Activated CD8-positive, alpha-beta T cell treated with anti-CD3 and anti-CD28 coated beads for 36 hours (primary cell): ENCODE data around the gene TET2. TPM values are rescaled to one million over a fixed set of nuclear protein-coding genes. Genes with fewer than 3 reads are reported as not detected.

Experiments
- ATAC-seq: fragments of 200-7000 bp; cut with Tn5 transposase; one replicate; pipeline ENCODE4 v1.10.0; 2021; ENCODE audit warnings: mild to moderate bottlenecking, moderate library complexity
- CTCF ChIA-PET: fragments of 350-600 bp; sonication (Branson Sonifier 250); formaldehyde crosslinking; loops from one replicate; lab custom pipeline; 2021; ENCODE audit warnings: antibody characterized with exemption; lab: Charles Lee
- POLR2A ChIA-PET: fragments of 350-600 bp; sonication (Branson Sonifier 250); formaldehyde crosslinking; loops from one replicate; lab custom pipeline; 2021; ENCODE audit warnings: antibody characterized with exemption; lab: Charles Lee
- DNase-seq: peaks from one replicate; pipeline ENCODE4 v3.0.0-alpha.2; 2020
- H3K27ac Mint-ChIP-seq: one replicate; pipeline ENCODE4 v1.8.0; 2021; ENCODE audit warnings: mild to moderate bottlenecking, mixed read lengths
- H3K27me3 Mint-ChIP-seq: one replicate; pipeline ENCODE4 v1.8.0; 2021; ENCODE audit warnings: mixed read lengths
- H3K36me3 Mint-ChIP-seq: one replicate; pipeline ENCODE4 v1.8.0; 2021; ENCODE audit warnings: low read depth, mixed read lengths
- H3K4me1 Mint-ChIP-seq: one replicate; pipeline ENCODE4 v1.8.0; 2021; ENCODE audit warnings: low read depth, mixed read lengths
- H3K4me3 Mint-ChIP-seq: one replicate; pipeline ENCODE4 v1.8.0; 2021; ENCODE audit warnings: mild to moderate bottlenecking, moderate library complexity, mixed read lengths
- H3K9me3 Mint-ChIP-seq: one replicate; pipeline ENCODE4 v1.8.0; 2021; ENCODE audit warnings: mixed read lengths
- intact Hi-C: fragments of 100-400 bp; cut with micrococcal nuclease; formaldehyde crosslinking; loops from one replicate; pipeline ENCODE4 v1.10.0; 2022
- total RNA-seq, 2 experiments: library from RNA; stranded (reverse); gene quantifications; one replicate each; pipeline ENCODE4 v1.2.3, GENCODE V29; 2021
- TF ChIP-seq, protein P1 (sequence below): fragments of 200-600 bp; IDR thresholded peaks from one replicate; pipeline ENCODE4 v1.8.0; 2022; ENCODE audit warnings: antibody characterized with exemption, mild to moderate bottlenecking

TET2 gene
- total RNA-seq, 2 experiments from 2014 or later, result 31.3 to 36.0 TPM

DNA sequence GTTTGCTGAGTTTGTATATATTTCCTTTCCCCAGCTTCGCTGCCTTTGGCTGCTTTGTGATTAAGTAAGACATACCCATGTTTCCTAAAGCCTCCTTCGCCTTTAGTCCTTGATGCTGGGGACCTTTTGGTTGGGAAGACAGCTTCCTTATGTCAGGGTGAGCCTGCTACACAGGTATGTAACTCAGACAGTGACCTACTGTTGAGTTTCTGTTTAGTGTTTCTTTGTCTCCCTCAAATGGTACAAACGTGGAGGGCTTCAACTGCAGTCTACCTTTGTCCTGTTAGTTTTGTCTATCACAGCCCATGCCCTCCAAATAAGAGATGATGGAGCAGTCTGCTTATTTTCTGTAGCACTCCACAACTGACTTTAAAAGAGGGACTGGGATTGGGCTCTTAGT lies 59.5 kb downstream of the TET2 start:
- no peaks in the 10 kb centered on the region for H3K9me3 Mint-ChIP-seq
- CTCF ChIA-PET, result no interaction called here
- intact Hi-C loops, result no loop called here
- TF ChIP-seq, protein P1, sequence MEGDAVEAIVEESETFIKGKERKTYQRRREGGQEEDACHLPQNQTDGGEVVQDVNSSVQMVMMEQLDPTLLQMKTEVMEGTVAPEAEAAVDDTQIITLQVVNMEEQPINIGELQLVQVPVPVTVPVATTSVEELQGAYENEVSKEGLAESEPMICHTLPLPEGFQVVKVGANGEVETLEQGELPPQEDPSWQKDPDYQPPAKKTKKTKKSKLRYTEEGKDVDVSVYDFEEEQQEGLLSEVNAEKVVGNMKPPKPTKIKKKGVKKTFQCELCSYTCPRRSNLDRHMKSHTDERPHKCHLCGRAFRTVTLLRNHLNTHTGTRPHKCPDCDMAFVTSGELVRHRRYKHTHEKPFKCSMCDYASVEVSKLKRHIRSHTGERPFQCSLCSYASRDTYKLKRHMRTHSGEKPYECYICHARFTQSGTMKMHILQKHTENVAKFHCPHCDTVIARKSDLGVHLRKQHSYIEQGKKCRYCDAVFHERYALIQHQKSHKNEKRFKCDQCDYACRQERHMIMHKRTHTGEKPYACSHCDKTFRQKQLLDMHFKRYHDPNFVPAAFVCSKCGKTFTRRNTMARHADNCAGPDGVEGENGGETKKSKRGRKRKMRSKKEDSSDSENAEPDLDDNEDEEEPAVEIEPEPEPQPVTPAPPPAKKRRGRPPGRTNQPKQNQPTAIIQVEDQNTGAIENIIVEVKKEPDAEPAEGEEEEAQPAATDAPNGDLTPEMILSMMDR, result no peak
- ATAC-seq (no peak), DNase-seq (no peak)
- peaks cover 8% of the 10 kb centered on the region for H3K4me1 Mint-ChIP-seq
- H3K27me3 Mint-ChIP-seq, result no peaks in the 10 kb centered on the region
- H3K36me3 Mint-ChIP-seq, result peaks cover 38% of the 10 kb centered on the region
- POLR2A ChIA-PET, result no interaction called here
- no peak overlapping the region for H3K4me3 Mint-ChIP-seq
- H3K27ac Mint-ChIP-seq, result no peak overlapping the region

DNA sequence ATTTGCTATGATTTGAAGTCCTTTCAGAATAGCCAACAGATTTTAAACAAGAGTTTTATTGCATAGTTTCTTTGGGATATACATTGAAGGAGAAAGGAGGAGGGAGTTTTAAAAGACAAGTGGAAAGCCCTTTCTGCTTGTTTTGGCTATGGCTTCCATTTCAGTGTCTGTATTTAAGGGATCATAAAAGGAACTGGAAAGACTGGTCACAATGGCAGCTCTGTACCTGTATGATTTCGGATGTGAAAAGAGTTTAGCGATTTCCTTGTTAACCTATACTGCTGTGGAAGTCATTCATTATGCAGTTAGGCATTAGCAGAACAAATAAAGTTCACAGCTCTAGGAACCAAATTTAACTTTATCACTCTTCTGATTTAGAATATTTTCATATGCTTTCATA lies 60.7 kb downstream of the TET2 start:
- TF ChIP-seq, protein P1, result no peak
- ChIA-PET POLR2A (no interaction called here), CTCF (interaction anchor here (1.4 kb wide), 1 partner anchor 27 kb away, joined by 3 read pairs; no protein-coding TSS in a partner anchor)
- Mint-ChIP-seq H3K9me3 (no peaks in the 10 kb centered on the region), H3K36me3 (peaks cover 39% of the 10 kb centered on the region), H3K27ac (no peak overlapping the region), H3K4me3 (no peak overlapping the region), H3K27me3 (no peaks in the 10 kb centered on the region), H3K4me1 (peaks cover 8% of the 10 kb centered on the region)
- intact Hi-C loops, result no loop called here
- ATAC-seq, result no peak
- no peak for DNase-seq

DNA sequence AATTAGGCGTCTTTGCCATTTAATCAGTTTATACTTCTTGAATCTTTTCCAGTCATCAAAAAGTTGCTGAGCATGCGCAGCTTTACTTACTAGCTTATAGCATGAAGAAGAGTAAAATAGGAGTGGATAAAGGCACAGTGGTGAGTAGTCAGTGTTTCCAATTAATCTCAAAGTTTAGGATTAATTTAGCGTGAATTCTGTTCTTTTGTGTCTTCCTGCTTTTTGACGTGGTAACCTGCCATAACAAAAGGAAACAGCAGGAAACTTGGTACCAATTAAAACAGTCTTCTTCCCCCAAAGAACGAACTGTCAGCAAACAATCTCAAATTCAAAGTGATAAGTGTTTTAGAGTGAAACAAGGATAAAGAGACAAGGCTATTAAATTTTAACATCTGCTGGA lies 61.9 kb downstream of the TET2 start:
- TF ChIP-seq, protein P1, result no peak
- ChIA-PET CTCF (interaction anchor here (0.9 to 1.4 kb wide), 2 partner anchors 11 to 29 kb away, joined by 3 read pairs; no protein-coding TSS in a partner anchor), POLR2A (no interaction called here)
- DNase-seq (no peak), ATAC-seq (no peak)
- no peak overlapping the region for H3K4me3 Mint-ChIP-seq
- H3K27me3 Mint-ChIP-seq, result no peaks in the 10 kb centered on the region
- intact Hi-C loops, result no loop called here
- peaks cover 9% of the 10 kb centered on the region for H3K4me1 Mint-ChIP-seq
- no peak overlapping the region for H3K27ac Mint-ChIP-seq
- no peaks in the 10 kb centered on the region for H3K9me3 Mint-ChIP-seq
- peaks cover 41% of the 10 kb centered on the region for H3K36me3 Mint-ChIP-seq

DNA sequence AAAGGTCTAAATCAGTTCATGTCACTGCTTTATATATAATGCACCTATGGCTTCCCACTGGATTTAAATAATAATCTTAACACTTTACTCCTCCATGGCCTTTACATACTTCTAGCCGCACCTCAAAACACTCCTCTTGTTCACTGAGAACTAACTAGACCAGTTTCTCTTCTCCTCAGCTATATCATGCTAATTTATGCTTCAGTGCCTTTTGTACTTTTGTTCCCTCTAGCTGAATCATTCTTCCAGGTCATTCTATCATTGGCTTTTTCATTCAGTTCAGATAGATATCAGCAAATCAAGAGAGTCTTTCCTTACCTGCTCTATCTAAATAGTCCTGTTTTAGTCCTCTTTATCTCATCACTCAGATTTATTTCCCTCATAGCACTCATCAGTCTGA lies 64.2 kb downstream of the TET2 start:
- ATAC-seq, result no peak
- peaks cover 44% of the 10 kb centered on the region for H3K36me3 Mint-ChIP-seq
- no peaks in the 10 kb centered on the region for H3K27me3 Mint-ChIP-seq
- POLR2A ChIA-PET, result no interaction called here
- intact Hi-C loops, result no loop called here
- CTCF ChIA-PET, result no interaction called here
- no peak overlapping the region for H3K27ac Mint-ChIP-seq
- no peaks in the 10 kb centered on the region for H3K9me3 Mint-ChIP-seq
- H3K4me3 Mint-ChIP-seq, result no peak overlapping the region
- TF ChIP-seq, protein P1, result no peak
- no peak for DNase-seq
- peaks cover 23% of the 10 kb centered on the region for H3K4me1 Mint-ChIP-seq

DNA sequence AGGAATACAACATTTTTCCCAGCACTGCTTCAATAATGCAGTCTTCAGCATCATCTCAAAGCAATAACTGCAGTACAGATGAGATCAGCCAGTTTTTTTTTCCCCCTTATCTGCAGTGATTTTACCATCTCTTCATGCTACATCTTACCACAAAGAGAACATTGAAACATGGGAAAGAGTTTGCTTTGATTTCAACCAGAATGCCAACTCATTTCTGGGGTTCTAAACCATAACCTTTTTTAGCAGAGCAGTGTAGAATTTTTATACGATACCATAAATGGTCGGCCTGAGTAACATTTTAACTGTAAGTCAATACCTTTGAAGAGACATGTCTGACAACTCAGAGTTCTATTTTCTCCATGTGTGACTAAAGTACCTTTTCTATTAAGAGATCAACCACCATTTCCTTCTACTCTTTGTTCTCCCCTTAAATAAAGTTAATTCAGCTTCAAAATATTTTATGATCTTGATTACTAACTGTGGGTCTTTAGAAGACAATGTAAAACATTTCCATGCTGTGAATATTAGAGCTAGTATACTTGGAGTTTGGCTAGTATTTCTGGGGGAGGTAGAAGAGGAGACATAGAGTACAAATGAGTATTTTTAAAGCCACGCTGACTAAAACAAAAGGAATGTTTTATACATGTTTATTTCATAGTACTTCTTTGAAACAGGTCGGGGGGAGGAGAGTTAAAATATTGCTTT lies 69.1 kb downstream of the TET2 start:
- intact Hi-C loops, result no loop called here
- Mint-ChIP-seq H3K4me1 (peaks cover 34% of the 10 kb centered on the region), H3K27me3 (no peaks in the 10 kb centered on the region), H3K27ac (peak overlapping the region; percentile 60), H3K36me3 (peaks cover 27% of the 10 kb centered on the region), H3K4me3 (no peak overlapping the region), H3K9me3 (no peaks in the 10 kb centered on the region)
- DNase-seq (no peak), ATAC-seq (peak; percentile 93)
- ChIA-PET CTCF (interaction anchor here (0.8 to 1.6 kb wide), 3 partner anchors 25 to 258 kb away, joined by 3 to 5 read pairs (median 3); partner anchors contain the start of gene PPA2), POLR2A (no interaction called here)
- TF ChIP-seq, protein P1, result no peak
